Measurements from ENCODE around the gene SYNJ2.

- TF ChIP-seq CTCF (IDR thresholded peaks at IDR 0.05; ENCODE audit: low read length) (no peak), EZH2 (optimal IDR thresholded peaks at IDR 0.05; ENCODE audit: low read depth, low read length) (no peak), EZH2phosphoT487 (IDR thresholded peaks at IDR 0.05; ENCODE audit: low read length) (no peak)
These were observed 8.1 kb downstream of the SYNJ2 start for GRCh38 chr6:157989541-157990289.

Measured in MM.1S (cell line).